Panc1 (cell line): Measurements from ENCODE around the gene RIPPLY2. TPM values are rescaled to one million over a fixed set of nuclear protein-coding genes. Genes with fewer than 3 reads are reported as not detected.

Experiments
- ATAC-seq: fragments of 200-7000 bp; cut with Tn5 transposase; 2 replicates; pipeline ENCODE4 v1.9.1; 2020; ENCODE audit warnings: mild to moderate bottlenecking, moderate library complexity
- BruUV-seq: library from RNA; stranded (reverse); fragments of 400-500 nt; replicated peaks from 2 replicates; lab custom pipeline; 2021; lab: Mats Ljungman, UMichigan
- CTCF ChIA-PET: fragments of 300-600 bp; sonication (Branson Sonifier 250); formaldehyde crosslinking; loops from one replicate; lab custom pipeline; 2022; ENCODE audit warnings: antibody characterized with exemption; lab: Charles Lee
- POLR2A ChIA-PET: fragments of 300-600 bp; sonication (Branson Sonifier 250); formaldehyde crosslinking; loops from one replicate; lab custom pipeline; 2022; ENCODE audit warnings: antibody characterized with exemption; lab: Charles Lee
- DNase-seq: peaks from one replicate; pipeline ENCODE4 v3.0.0-alpha.2; 2010; ENCODE audit warnings: low read depth, low spot score
- H3K27ac ChIP-seq: 2 replicates; pipeline ENCODE4 v1.5.1; 2011; ENCODE audit warnings: mild to moderate bottlenecking, low read length, inconsistent platforms
- H3K27me3 ChIP-seq: fragments of 200-500 bp; sonication (Bioruptor generic); 2 replicates; pipeline ENCODE4 v1.6.0; 2014; ENCODE audit warnings: low read length, inconsistent platforms; ENCODE audit not compliant: control insufficient read depth, insufficient read depth
- H3K36me3 ChIP-seq: fragments of 200-500 bp; sonication (Bioruptor generic); 2 replicates; pipeline ENCODE4 v1.5.1; 2014; ENCODE audit warnings: inconsistent platforms, mild to moderate bottlenecking, low read length, moderate library complexity; ENCODE audit not compliant: control insufficient read depth, insufficient read depth
- H3K4me1 ChIP-seq: 2 replicates; pipeline ENCODE4 v1.5.1; 2011; ENCODE audit warnings: inconsistent platforms, mild to moderate bottlenecking, low read length, moderate library complexity; ENCODE audit not compliant: control insufficient read depth, insufficient read depth
- H3K4me3 ChIP-seq, 2 experiments: 2 replicates each; pipeline ENCODE4 v1.5.1; 2011 to 2012; ENCODE audit warnings: low read depth in 2 of 2, low read length in 2 of 2, mild to moderate bottlenecking in 2 of 2, inconsistent platforms in 1 of 2, moderate library complexity in 1 of 2
- H3K9me3 ChIP-seq: fragments of 200-500 bp; sonication (Bioruptor generic); 2 replicates; pipeline ENCODE4 v1.5.1; 2014; ENCODE audit warnings: low read depth, mild to moderate bottlenecking, inconsistent platforms, low read length, moderate library complexity; ENCODE audit not compliant: control insufficient read depth, insufficient read depth
- CTCF ChIP-seq: fragments of 450-650 bp; IDR thresholded peaks from 2 replicates; pipeline ENCODE4 v1.5.1; 2017; ENCODE audit warnings: mild to moderate bottlenecking
- POLR2AphosphoS5 ChIP-seq: IDR thresholded peaks from 2 replicates; pipeline ENCODE4 v1.6.1; 2012; ENCODE audit warnings: mild to moderate bottlenecking, low read depth, low read length, moderate library complexity
- REST ChIP-seq, 2 experiments: IDR thresholded peaks; 2 replicates each; pipeline ENCODE4 v1.6.1; 2011 to 2012; ENCODE audit warnings: low read depth in 2 of 2, control low read depth in 1 of 2, low read length in 1 of 2, mild to moderate bottlenecking in 1 of 2, moderate library complexity in 1 of 2; ENCODE audit not compliant: insufficient read depth in 1 of 2
- SIN3A ChIP-seq: IDR thresholded peaks from 2 replicates; pipeline ENCODE4 v1.6.1; 2012; ENCODE audit warnings: low read depth, mild to moderate bottlenecking, low read length, moderate library complexity, borderline replicate concordance; ENCODE audit not compliant: insufficient read depth
- TCF7L2 ChIP-seq: IDR thresholded peaks from 2 replicates; pipeline ENCODE4 v1.6.1; 2011; ENCODE audit warnings: mild to moderate bottlenecking, low read depth, low read length, inconsistent platforms
- in situ Hi-C: cut with HindIII; loops from 2 replicates; pipeline ENCODE4 v1.10.0; 2016; ENCODE audit warnings: low sequenced_read_pairs, low pct_unique_long_range_greater_than_20kb
- intact Hi-C: fragments of 100-400 bp; cut with micrococcal nuclease; formaldehyde crosslinking; loops from one replicate; pipeline ENCODE4 v1.10.0; 2022; ENCODE audit not compliant: unreplicated experiment
- total RNA-seq: library from RNA; stranded (reverse); gene quantifications from one replicate; pipeline ENCODE4 v1.2.1, GENCODE V29; 2021; ENCODE audit not compliant: unreplicated experiment

RIPPLY2 gene
- total RNA-seq, 1 experiment from 2014 or later: 6.5 TPM

- intact Hi-C loops (no loop called here), in situ Hi-C loops (no loop called here)
- Histone ChIP-seq H3K4me1 (no peaks in the 10 kb centered on the region), H3K27ac (no peak overlapping the region), H3K9me3 (no peaks in the 10 kb centered on the region), H3K4me3 (no peak overlapping the region), H3K36me3 (no peaks in the 10 kb centered on the region), H3K27me3 (no peaks in the 10 kb centered on the region)
- ChIA-PET CTCF (no interaction called here), POLR2A (no interaction called here)
- no TSS peak for BruUV-seq
- no peak for ATAC-seq
- no peak for TF ChIP-seq SIN3A
- no peak for TF ChIP-seq CTCF
- TF ChIP-seq REST (IDR thresholded peaks at IDR 0.05; ENCODE audit: insufficient read depth in 1 of 2, low read depth in 2 of 2, low read length in 1 of 2): no peak
- TF ChIP-seq POLR2AphosphoS5: no peak
- TF ChIP-seq TCF7L2: no peak
- no peak for DNase-seq
These were observed 45.2 kb upstream of the RIPPLY2 start for GRCh38 chr6:83808005-83808404.

GRCh38 chr6:83808926-83809325 lies 44.2 kb upstream of the RIPPLY2 start:
- no peak for ATAC-seq
- H3K4me3 ChIP-seq: no peak overlapping the region
- intact Hi-C loops: no loop called here
- no TSS peak for BruUV-seq
- H3K9me3 ChIP-seq: no peaks in the 10 kb centered on the region
- in situ Hi-C loops: no loop called here
- H3K27ac ChIP-seq: no peak overlapping the region
- DNase-seq: no peak
- H3K27me3 ChIP-seq: no peaks in the 10 kb centered on the region
- CTCF ChIA-PET: no interaction called here
- H3K4me1 ChIP-seq: no peaks in the 10 kb centered on the region
- H3K36me3 ChIP-seq: no peaks in the 10 kb centered on the region
- POLR2A ChIA-PET: no interaction called here
- TF ChIP-seq SIN3A: no peak

GRCh38 chr6:83812595-83812994 lies 40.6 kb upstream of the RIPPLY2 start:
- TF ChIP-seq SIN3A: no peak
- no peak for TF ChIP-seq CTCF
- no peak for TF ChIP-seq POLR2AphosphoS5
- ChIA-PET POLR2A (no interaction called here), CTCF (no interaction called here)
- DNase-seq (no peak), ATAC-seq (no peak)
- H3K27me3 ChIP-seq: no peaks in the 10 kb centered on the region
- in situ Hi-C loops: no loop called here
- no peak overlapping the region for H3K27ac ChIP-seq
- H3K36me3 ChIP-seq: no peaks in the 10 kb centered on the region
- H3K4me1 ChIP-seq: peaks cover 4% of the 10 kb centered on the region; the same call in 1 of the 2 replicates
- BruUV-seq: no TSS peak
- H3K9me3 ChIP-seq: no peaks in the 10 kb centered on the region
- intact Hi-C loops: no loop called here
- no peak overlapping the region for H3K4me3 ChIP-seq
